GM12878 (cell line): Measurements from ENCODE around the gene CSF1R. TPM values are rescaled to one million over a fixed set of nuclear protein-coding genes. Genes with fewer than 3 reads are reported as not detected.
A peak's percentile ranks its signal among the peaks of the same experiment; 100 is the strongest.

Source experiments
- ATAC-seq: fragments of 200-7000 bp; cut with Tn5 transposase; 3 replicates; pipeline ENCODE4 v1.9.1; 2020; ENCODE audit warnings: mild to moderate bottlenecking, moderate library complexity
- BruUV-seq: library from RNA; stranded (reverse); fragments of 400-500 nt; replicated peaks from 2 replicates; lab custom pipeline; 2021; lab: Mats Ljungman, UMichigan
- CTCF ChIA-PET: fragments of 300-600 bp; sonication (Branson Sonifier 250); formaldehyde crosslinking; extraction: SDS; loops from one replicate; lab custom pipeline; 2021; ENCODE audit warnings: inconsistent platforms; lab: Yijun Ruan, JAX
- POLR2A ChIA-PET: fragments of 350-600 bp; formaldehyde crosslinking; extraction: SDS; loops from one replicate; lab custom pipeline; 2021; ENCODE audit warnings: inconsistent platforms; lab: Charles Lee
- RAD21 ChIA-PET: fragments of 300-600 bp; sonication (Branson Sonifier 250); formaldehyde crosslinking; loops from one replicate; lab custom pipeline; 2023; ENCODE audit warnings: antibody characterized with exemption; ENCODE audit not compliant: unreplicated experiment; lab: Charles Lee
- SMC1A ChIA-PET: fragments of 300-600 bp; sonication (Branson Sonifier 250); formaldehyde crosslinking; loops from one replicate; lab custom pipeline; 2023; ENCODE audit not compliant: unreplicated experiment, uncharacterized antibody; lab: Charles Lee
- DNase-seq: peaks from one replicate; pipeline ENCODE4 v3.0.0-alpha.2; 2011; ENCODE audit warnings: low read depth, low spot score
- FAIRE-seq: peaks from 3 replicates; lab custom pipeline; 2011; peaks lifted over from hg19 to GRCh38; lab: Jason Lieb, UNC
- H2AFZ ChIP-seq: 2 replicates; pipeline ENCODE4 v1.6.0; 2011; ENCODE audit warnings: low read depth, low read length, control low read depth; ENCODE audit not compliant: control insufficient read depth
- H3K27ac ChIP-seq: 2 replicates; pipeline ENCODE4 v1.5.1; 2011; ENCODE audit warnings: control low read depth; ENCODE audit not compliant: control insufficient read depth, insufficient read depth
- H3K27me3 ChIP-seq, 2 experiments: replicated peaks in 1 of 2; 2 replicates each; pipeline versions ENCODE4 v1.6.0 to v1.6.1; 2011; ENCODE audit warnings: low read length in 1 of 2; ENCODE audit not compliant: control insufficient read depth in 2 of 2, insufficient read depth in 2 of 2
- H3K36me3 ChIP-seq, 2 experiments: 2 replicates each; pipeline ENCODE4 v1.5.1; 2011; ENCODE audit warnings: low read length in 1 of 2; ENCODE audit not compliant: control insufficient read depth in 2 of 2, insufficient read depth in 2 of 2
- H3K4me1 ChIP-seq: 2 replicates; pipeline ENCODE4 v1.6.1; 2011; ENCODE audit warnings: mild to moderate bottlenecking, low read length, moderate library complexity, mixed read lengths; ENCODE audit not compliant: control insufficient read depth, insufficient read depth
- H3K4me2 ChIP-seq: 2 replicates; pipeline ENCODE4 v1.6.0; 2011; ENCODE audit warnings: control low read depth; ENCODE audit not compliant: control insufficient read depth, insufficient read depth
- H3K4me3 ChIP-seq: fragments of 200-600 bp; sonication (generic); 2 replicates; pipeline ENCODE4 v1.5.1; 2016
- H3K79me2 ChIP-seq: 2 replicates; pipeline ENCODE4 v1.6.0; 2011; ENCODE audit warnings: low read length; ENCODE audit not compliant: control insufficient read depth, insufficient read depth
- H3K9ac ChIP-seq: 2 replicates; pipeline ENCODE4 v1.8.0; 2011; ENCODE audit warnings: low read length, control low read depth, mixed read lengths; ENCODE audit not compliant: control insufficient read depth, insufficient read depth
- H3K9me3 ChIP-seq: replicated peaks from 3 replicates; pipeline ENCODE4 v1.5.1; 2011; ENCODE audit warnings: mild to moderate bottlenecking, low read length; ENCODE audit not compliant: control insufficient read depth, insufficient read depth
- H4K20me1 ChIP-seq: 2 replicates; pipeline ENCODE4 v1.6.0; 2011; ENCODE audit not compliant: control insufficient read depth, insufficient read depth
- CBFB ChIP-seq: IDR thresholded peaks from 2 replicates; pipeline ENCODE4 v1.6.1; 2016; ENCODE audit warnings: antibody characterized with exemption, low read depth
- ESRRA ChIP-seq: IDR thresholded peaks from 2 replicates; pipeline ENCODE4 v1.6.1; 2012; ENCODE audit warnings: mild to moderate bottlenecking, low read length, improper control_type of control experiment
- EZH2 ChIP-seq: IDR thresholded peaks from 2 replicates; pipeline ENCODE4 v1.6.1; 2012; ENCODE audit warnings: low read depth, mild to moderate bottlenecking, control low read depth, inconsistent platforms, low read length, borderline replicate concordance; ENCODE audit not compliant: control insufficient read depth
- GABPA ChIP-seq: IDR thresholded peaks from 2 replicates; pipeline ENCODE4 v1.6.1; 2014; ENCODE audit warnings: antibody characterized with exemption, low read depth, mild to moderate bottlenecking, inconsistent platforms
- GATAD2B ChIP-seq: fragments of 450-650 bp; conservative IDR thresholded peaks from 2 replicates; pipeline ENCODE4 v1.6.1; 2017; ENCODE audit warnings: low read depth, mild to moderate bottlenecking, moderate library complexity
- KAT2A ChIP-seq: conservative IDR thresholded peaks from 2 replicates; pipeline ENCODE4 v1.6.1; 2011; ENCODE audit warnings: low read depth, low read length; ENCODE audit not compliant: control insufficient read depth
- NFIC ChIP-seq: IDR thresholded peaks from 2 replicates; pipeline ENCODE4 v1.6.1; 2012; ENCODE audit warnings: low read depth, mild to moderate bottlenecking, inconsistent platforms, low read length, moderate library complexity
- PBX3 ChIP-seq: IDR thresholded peaks from 2 replicates; pipeline ENCODE4 v1.6.1; 2011; ENCODE audit warnings: mild to moderate bottlenecking, low read depth, low read length, moderate library complexity; ENCODE audit not compliant: insufficient replicate concordance
- POLR2AphosphoS2 ChIP-seq: IDR thresholded peaks from 2 replicates; pipeline ENCODE4 v1.6.1; 2011; ENCODE audit warnings: low read depth, mild to moderate bottlenecking, low read length, improper control_type of control experiment, moderate library complexity
- SIN3A ChIP-seq: IDR thresholded peaks from 2 replicates; pipeline ENCODE4 v1.6.1; 2012; ENCODE audit warnings: low read depth, low read length, improper control_type of control experiment
- SREBF2 ChIP-seq: IDR thresholded peaks from 2 replicates; pipeline ENCODE4 v1.6.1; 2012; ENCODE audit warnings: mild to moderate bottlenecking, low read length
- SUPT20H ChIP-seq: IDR thresholded peaks from 2 replicates; pipeline ENCODE4 v1.6.1; 2011; ENCODE audit warnings: low read depth, mild to moderate bottlenecking, low read length, moderate library complexity, borderline replicate concordance; ENCODE audit not compliant: control insufficient read depth
- TARDBP ChIP-seq: IDR thresholded peaks from 2 replicates; pipeline ENCODE4 v1.6.1; 2016; ENCODE audit warnings: borderline replicate concordance
- USF2 ChIP-seq: IDR thresholded peaks from 2 replicates; pipeline ENCODE4 v1.6.1; 2011; ENCODE audit warnings: low read depth, low read length, improper control_type of control experiment, borderline replicate concordance
- ZNF274 ChIP-seq: IDR thresholded peaks from one replicate; pipeline ENCODE4 v1.8.0; 2011; ENCODE audit not compliant: insufficient read length, insufficient read depth
- ZNF592 ChIP-seq: fragments of 450-650 bp; IDR thresholded peaks from 2 replicates; pipeline ENCODE4 v1.6.1; 2017; ENCODE audit warnings: mild to moderate bottlenecking, moderate library complexity
- ZZZ3 ChIP-seq: IDR thresholded peaks from 2 replicates; pipeline ENCODE4 v1.6.1; 2011; ENCODE audit warnings: low read depth; ENCODE audit not compliant: control insufficient read depth, insufficient read length
- WGBS: methylation state at CpG from one replicate; pipeline ENCODE4 v1.1.6; 2016; ENCODE audit warnings: low lambda C conversion rate; ENCODE audit not compliant: insufficient replicate concordance, insufficient coverage; ENCODE audit errors: missing lambda C conversion rate; 5-methylcytosine and 5-hydroxymethylcytosine counted together
- in situ Hi-C: fragments of 300-500 bp; cut with MboI; formaldehyde crosslinking; loops from 9 replicates; pipeline ENCODE4 v1.14.3; 2018; ENCODE audit warnings: mixed read lengths
- intact Hi-C: fragments of 100-400 bp; cut with micrococcal nuclease; formaldehyde crosslinking; loops from one replicate; pipeline ENCODE4 v1.14.2; 2022; ENCODE audit not compliant: unreplicated experiment
- polyA plus RNA-seq, 11 experiments: library from polyadenylated mRNA; depleted of rRNA in 4 of 11; unstranded in 6 of 11; stranded (reverse) in 5 of 11; fragments of >200 nt; fragmentation: Nextera tagmentation in 4 of 11; fragmentation: Illumina TruSeq in 1 of 11; extraction: Ambion mirVana in 4 of 11; extraction: Trizol in 1 of 11; gene quantifications; 1 replicate in 1 of 11; 2 replicates in 10 of 11; pipeline versions ENCODE4 v1.2.1 to v1.2.3, GENCODE V29; 2011 to 2016; ENCODE audit warnings: inconsistent platforms in 2 of 11, missing spikeins in 2 of 11, low read depth in 1 of 11
- total RNA-seq, 4 experiments: library from RNA; depleted of rRNA in 3 of 4; stranded (reverse); fragments of >200 nt in 3 of 4; fragmentation: Illumina TruSeq in 1 of 4; extraction: Trizol in 1 of 4; gene quantifications; 2 replicates each; pipeline versions ENCODE4 v1.2.1 to v1.2.3, GENCODE V29; 2013 to 2021

CSF1R gene
- total and polyA plus RNA-seq, 10 of the 15 experiments (the other 5 are each of a cell fraction or from before 2014, with no cell fraction given), result 0.35 to 3.6 (median 1.2) TPM

GRCh38 chr5:150067405-150067960, 18.9 kb downstream of the CSF1R start (continued):
- no peak for TF ChIP-seq GABPA
- no peak for TF ChIP-seq SUPT20H
- no peak for TF ChIP-seq NFIC
- no peak for TF ChIP-seq TARDBP
- TF ChIP-seq ZZZ3, result no peak
- no peak for TF ChIP-seq KAT2A
- TF ChIP-seq, all 136 proteins: peak for 0

GRCh38 chr5:150066901-150067396, 19.4 kb downstream of the CSF1R start:
- intact Hi-C loops, result no loop called here
- no TSS peak for BruUV-seq
- no peaks in the 10 kb centered on the region for H4K20me1 ChIP-seq
- no peaks in the 10 kb centered on the region for H3K9me3 ChIP-seq
- no peak overlapping the region for H3K9ac ChIP-seq
- ATAC-seq, result peak; percentile 71
- ChIA-PET CTCF (interaction anchor here (0.6 to 3.0 kb wide), 3 partner anchors 8 to 54 kb away, joined by 3 to 12 read pairs (median 4); no protein-coding TSS in a partner anchor), SMC1A (interaction anchor here (0.5 to 0.7 kb wide), 2 partner anchors 17 to 37 kb away, joined by 3 read pairs; no protein-coding TSS in a partner anchor), RAD21 (interaction anchor here (0.8 to 1.2 kb wide), 2 partner anchors 11 to 96 kb away, joined by 3 read pairs; no protein-coding TSS in a partner anchor), POLR2A (no interaction called here)
- H2AFZ ChIP-seq, result no peak overlapping the region
- H3K27me3 ChIP-seq, result no peaks in the 10 kb centered on the region; a peak in 1 of 4 replicates
- no peak for FAIRE-seq
- H3K4me1 ChIP-seq, result no peaks in the 10 kb centered on the region
- no peak overlapping the region for H3K4me3 ChIP-seq
- H3K4me2 ChIP-seq, result no peak overlapping the region
- in situ Hi-C loops, result no loop called here
- no peaks in the 10 kb centered on the region for H3K79me2 ChIP-seq
- H3K36me3 ChIP-seq, result no peaks in the 10 kb centered on the region
- 0% methylated on average over 2 of the region's 2 CpGs for WGBS
- no peak for DNase-seq
- no peak overlapping the region for H3K27ac ChIP-seq
- TF ChIP-seq SREBF2 (no peak), POLR2AphosphoS2 (no peak), GATAD2B (no peak), SIN3A (no peak), EZH2 (no peak), CBFB (no peak), USF2 (no peak), PBX3 (no peak), ZNF274 (no peak), ZNF592 (no peak), ESRRA (no peak)
